Measurements from ENCODE around the gene ATP13A2. TPM values are rescaled to one million over a fixed set of nuclear protein-coding genes. Genes with fewer than 3 reads are reported as not detected.

Gene ATP13A2
- total and polyA plus RNA-seq, 8 donors = 11.1 to 249 (median 24.8) TPM

GRCh38 chr1:17039522-17039921, 27.8 kb upstream of the ATP13A2 start:
- no peak for TF ChIP-seq POLR2AphosphoS5 (IDR thresholded peaks at IDR 0.05)
- TF ChIP-seq EP300 (IDR thresholded peaks at IDR 0.05) = no peak
- no peak for TF ChIP-seq CTCF (IDR thresholded peaks at IDR 0.05)
- no peak for TF ChIP-seq POLR2A (IDR thresholded peaks at IDR 0.05)
- no peak for DNase-seq
- H3K36me3 ChIP-seq = peaks cover 43 to 91% (median 83%) of the 10 kb centered on the region in 4 donors
- 97 to 100% (median 99%) methylated on average over 2 of the region's 2 CpGs for WGBS, 5 donors
- H3K4me1 ChIP-seq = no peaks in the 10 kb centered on the region
- no peaks in the 10 kb centered on the region for H3K27me3 ChIP-seq
- no peak overlapping the region for H3K4me3 ChIP-seq
- no peak overlapping the region for H3K27ac ChIP-seq
- no peaks in the 10 kb centered on the region for H3K9me3 ChIP-seq
- intact Hi-C loops (cut with DNase I; ENCODE audit: low total_unique reads) = loop anchor here (10.0 kb wide), 1 partner anchor 75 kb away; no protein-coding TSS in a partner anchor

- TF ChIP-seq POLR2A (IDR thresholded peaks at IDR 0.05) = no peak
- TF ChIP-seq POLR2AphosphoS5 (IDR thresholded peaks at IDR 0.05) = no peak
- no peak for TF ChIP-seq CTCF (IDR thresholded peaks at IDR 0.05)
- no peak for TF ChIP-seq EP300 (IDR thresholded peaks at IDR 0.05)
- no peak for DNase-seq
- peaks cover 0 to 3% (median 0%) of the 10 kb centered on the region in 4 donors for H3K4me1 ChIP-seq
- 82 to 90% (median 88%) methylated on average over 4 of the region's 4 CpGs for WGBS, 5 donors
- no peaks in the 10 kb centered on the region for H3K9me3 ChIP-seq
- H3K36me3 ChIP-seq = peaks cover 28 to 91% (median 83%) of the 10 kb centered on the region in 4 donors
- no peak overlapping the region for H3K4me3 ChIP-seq
- intact Hi-C loops (cut with DNase I; ENCODE audit: low total_unique reads) = loop anchor here (10.0 kb wide), 1 partner anchor 69 kb away; no protein-coding TSS in a partner anchor
- H3K27ac ChIP-seq = no peak overlapping the region
- H3K27me3 ChIP-seq = no peaks in the 10 kb centered on the region
These were observed 21.8 kb upstream of the ATP13A2 start for GRCh38 chr1:17033481-17033880.

GRCh38 chr1:17032741-17033140, 21.0 kb upstream of the ATP13A2 start:
- Histone ChIP-seq H3K4me3 (no peak overlapping the region), H3K27me3 (no peaks in the 10 kb centered on the region), H3K4me1 (peaks cover 5 to 10% (median 6%) of the 10 kb centered on the region in 4 donors), H3K27ac (no peak overlapping the region), H3K36me3 (peaks cover 28 to 91% (median 83%) of the 10 kb centered on the region in 4 donors), H3K9me3 (no peaks in the 10 kb centered on the region)
- TF ChIP-seq CTCF (IDR thresholded peaks at IDR 0.05) (no peak), EP300 (IDR thresholded peaks at IDR 0.05) (no peak), POLR2AphosphoS5 (IDR thresholded peaks at IDR 0.05) (no peak), POLR2A (IDR thresholded peaks at IDR 0.05) (no peak)
- WGBS, 5 donors = 77 to 93% (median 90%) methylated on average over 1 to 3 of the region's 3 CpGs
- intact Hi-C loops (cut with DNase I; ENCODE audit: low total_unique reads) = loop anchor here (10.0 kb wide), 1 partner anchor 68 kb away; no protein-coding TSS in a partner anchor
- DNase-seq = no peak

GRCh38 chr1:17031436-17031835, 19.7 kb upstream of the ATP13A2 start:
- no peak for TF ChIP-seq POLR2A (IDR thresholded peaks at IDR 0.05)
- TF ChIP-seq CTCF (IDR thresholded peaks at IDR 0.05) = no peak
- TF ChIP-seq POLR2AphosphoS5 (IDR thresholded peaks at IDR 0.05) = no peak
- TF ChIP-seq EP300 (IDR thresholded peaks at IDR 0.05) = no peak
- Histone ChIP-seq H3K27ac (no peak overlapping the region), H3K4me3 (no peak overlapping the region), H3K36me3 (peaks cover 40 to 95% (median 86%) of the 10 kb centered on the region in 4 donors), H3K4me1 (peaks cover 5 to 17% (median 9%) of the 10 kb centered on the region in 4 donors), H3K27me3 (no peaks in the 10 kb centered on the region), H3K9me3 (no peaks in the 10 kb centered on the region)
- WGBS, 5 donors = 82 to 89% (median 85%) methylated on average over 4 of the region's 4 CpGs
- intact Hi-C loops (cut with DNase I; ENCODE audit: low total_unique reads) = loop anchor here (10.0 kb wide), 1 partner anchor 67 kb away; no protein-coding TSS in a partner anchor
- no peak for DNase-seq

All from stomach (tissue), 9 donors.